ENCODE results near the gene HTR1E. TPM values are rescaled to one million over a fixed set of nuclear protein-coding genes. Genes with fewer than 3 reads are reported as not detected.
"Not testable (repeated sequence)": the region's sequence is repeated elsewhere in the genome, so short reads cannot be mapped to it uniquely, and the experiment has no call there.

Gene HTR1E
- total and polyA plus RNA-seq, 10 of the 15 experiments (the other 5 are each of a cell fraction or from before 2014, with no cell fraction given) = not detected

- TF ChIP-seq NFYB (IDR thresholded peaks at IDR 0.05; ENCODE audit: insufficient read depth, low read depth, low read length) = 0 out of 2 replicates have a peak, but pooled peaks have one; percentile 10
- H3K9me3 ChIP-seq (replicated peaks; ENCODE audit: control insufficient read depth, insufficient read depth, low read length); H3K4me3 ChIP-seq; in situ Hi-C loops (cut with MboI); intact Hi-C loops (cut with micrococcal nuclease; ENCODE audit: unreplicated experiment); DNase-seq (ENCODE audit: low read depth, low spot score); BruUV-seq (replicated peaks); H3K36me3 ChIP-seq (ENCODE audit: control insufficient read depth in 2 of 2, insufficient read depth in 2 of 2, low read length in 1 of 2); H3K4me1 ChIP-seq (ENCODE audit: control insufficient read depth, insufficient read depth, low read length); CTCF ChIA-PET; SMC1A ChIA-PET (ENCODE audit: uncharacterized antibody, unreplicated experiment); ATAC-seq; FAIRE-seq; RAD21 ChIA-PET (ENCODE audit: unreplicated experiment); POLR2A ChIA-PET; H3K9ac ChIP-seq (ENCODE audit: control insufficient read depth, insufficient read depth, low read length); H4K20me1 ChIP-seq (ENCODE audit: control insufficient read depth, insufficient read depth); H3K27ac ChIP-seq (ENCODE audit: control insufficient read depth, insufficient read depth); H2AFZ ChIP-seq (ENCODE audit: control insufficient read depth, low read depth, low read length); H3K27me3 ChIP-seq (replicated peaks in 1 of 2; ENCODE audit: control insufficient read depth in 2 of 2, insufficient read depth in 2 of 2, low read length in 1 of 2); H3K4me2 ChIP-seq (ENCODE audit: control insufficient read depth, insufficient read depth); H3K79me2 ChIP-seq (ENCODE audit: control insufficient read depth, insufficient read depth, low read length): not testable (repeated sequence)
- WGBS (ENCODE audit: insufficient coverage, insufficient replicate concordance, low lambda C conversion rate, missing lambda C conversion rate) = 61% methylated on average over 4 of the region's 4 CpGs
These were observed 65.1 kb downstream of the HTR1E start for GRCh38 chr6:87002391-87002790.

GRCh38 chr6:87006541-87006940 is 69.2 kb downstream of the HTR1E start:
- CTCF ChIA-PET; intact Hi-C loops (cut with micrococcal nuclease; ENCODE audit: unreplicated experiment); H3K79me2 ChIP-seq (ENCODE audit: control insufficient read depth, insufficient read depth, low read length); POLR2A ChIA-PET; H3K27ac ChIP-seq (ENCODE audit: control insufficient read depth, insufficient read depth); H3K27me3 ChIP-seq (replicated peaks in 1 of 2; ENCODE audit: control insufficient read depth in 2 of 2, insufficient read depth in 2 of 2, low read length in 1 of 2); H3K36me3 ChIP-seq (ENCODE audit: control insufficient read depth in 2 of 2, insufficient read depth in 2 of 2, low read length in 1 of 2); H2AFZ ChIP-seq (ENCODE audit: control insufficient read depth, low read depth, low read length); BruUV-seq (replicated peaks); SMC1A ChIA-PET (ENCODE audit: uncharacterized antibody, unreplicated experiment); H3K9me3 ChIP-seq (replicated peaks; ENCODE audit: control insufficient read depth, insufficient read depth, low read length); H3K4me2 ChIP-seq (ENCODE audit: control insufficient read depth, insufficient read depth); in situ Hi-C loops (cut with MboI); H3K9ac ChIP-seq (ENCODE audit: control insufficient read depth, insufficient read depth, low read length); H3K4me3 ChIP-seq; ATAC-seq; H4K20me1 ChIP-seq (ENCODE audit: control insufficient read depth, insufficient read depth); H3K4me1 ChIP-seq (ENCODE audit: control insufficient read depth, insufficient read depth, low read length); DNase-seq (ENCODE audit: low read depth, low spot score); RAD21 ChIA-PET (ENCODE audit: unreplicated experiment); FAIRE-seq: not testable (repeated sequence)
- 15% methylated on average over 2 of the region's 2 CpGs for WGBS (ENCODE audit: insufficient coverage, insufficient replicate concordance, low lambda C conversion rate, missing lambda C conversion rate)

DNA sequence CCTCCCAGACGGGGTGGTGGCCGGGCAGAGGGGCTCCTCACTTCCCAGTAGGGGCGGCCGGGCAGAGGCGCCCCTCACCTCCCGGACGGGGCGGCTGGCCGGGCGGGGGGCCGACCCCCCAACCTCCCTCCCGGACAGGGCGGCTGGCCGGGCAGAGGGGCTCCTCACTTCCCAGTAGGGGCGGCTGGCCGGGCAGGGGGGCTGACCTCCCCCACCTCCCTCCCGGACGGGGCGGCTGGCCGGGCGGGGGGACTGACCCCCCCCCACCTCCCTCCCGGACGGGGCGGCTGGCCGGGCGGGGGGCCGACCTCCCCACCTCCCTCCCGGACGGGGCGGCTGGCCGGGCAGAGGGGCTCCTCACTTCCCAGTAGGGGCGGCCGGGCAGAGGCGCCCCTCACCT is 72.3 kb downstream of the HTR1E start:
- in situ Hi-C loops (cut with MboI); intact Hi-C loops (cut with micrococcal nuclease; ENCODE audit: unreplicated experiment); ATAC-seq; CTCF ChIA-PET; H3K79me2 ChIP-seq (ENCODE audit: control insufficient read depth, insufficient read depth, low read length); DNase-seq (ENCODE audit: low read depth, low spot score); H3K27me3 ChIP-seq (replicated peaks in 1 of 2; ENCODE audit: control insufficient read depth in 2 of 2, insufficient read depth in 2 of 2, low read length in 1 of 2); H4K20me1 ChIP-seq (ENCODE audit: control insufficient read depth, insufficient read depth); H3K4me2 ChIP-seq (ENCODE audit: control insufficient read depth, insufficient read depth); H2AFZ ChIP-seq (ENCODE audit: control insufficient read depth, low read depth, low read length); H3K9me3 ChIP-seq (replicated peaks; ENCODE audit: control insufficient read depth, insufficient read depth, low read length); POLR2A ChIA-PET; H3K36me3 ChIP-seq (ENCODE audit: control insufficient read depth in 2 of 2, insufficient read depth in 2 of 2, low read length in 1 of 2); H3K4me3 ChIP-seq; FAIRE-seq; H3K9ac ChIP-seq (ENCODE audit: control insufficient read depth, insufficient read depth, low read length); H3K27ac ChIP-seq (ENCODE audit: control insufficient read depth, insufficient read depth); SMC1A ChIA-PET (ENCODE audit: uncharacterized antibody, unreplicated experiment); BruUV-seq (replicated peaks); H3K4me1 ChIP-seq (ENCODE audit: control insufficient read depth, insufficient read depth, low read length); RAD21 ChIA-PET (ENCODE audit: unreplicated experiment): not testable (repeated sequence)
- WGBS (ENCODE audit: insufficient coverage, insufficient replicate concordance, low lambda C conversion rate, missing lambda C conversion rate) = 0% methylated on average over 1 of the region's 34 CpGs

Data from GM12878 (cell line).